ENCODE data around the gene PTPN6. TPM values are rescaled to one million over a fixed set of nuclear protein-coding genes. Genes with fewer than 3 reads are reported as not detected.

The PTPN6 gene
- 100 to 1,000 TPM; 141 to 390 (median 242) TPM for total RNA-seq
- polyA plus RNA-seq: 100 to 1,000 TPM; 210 to 387 TPM
- 140 reads per million, percentile 89 among the genes with 10 or more reads in this experiment for total RNA-seq

- Histone ChIP-seq H3K9me3 (ENCODE audit: control insufficient read depth in 2 of 3, low read length in 3 of 3) (no peaks in the 10 kb centered on the region), H3K36me3 (ENCODE audit: control insufficient read depth in 2 of 3, insufficient read depth in 3 of 3, low read length in 3 of 3) (peaks cover 0 to 39% (median 4%) of the 10 kb centered on the region in 3 experiments), H3K27me3 (ENCODE audit: control insufficient read depth in 2 of 2, insufficient read depth in 2 of 2, low read length in 2 of 2) (no peaks in the 10 kb centered on the region), H3K27ac (ENCODE audit: low read depth, low read length) (peak within 1 kb of the TSS; percentile 95), H3K4me3 (ENCODE audit: low read length) (peak within 1 kb of the TSS; percentile 92), H3K4me1 (ENCODE audit: control insufficient read depth in 2 of 2, insufficient read depth in 2 of 2, low read length in 2 of 2) (peaks cover 68 to 84% of the 10 kb centered on the region in 2 donors)
- H3K27ac Mint-ChIP-seq: peak within 1 kb of the TSS; percentile 96 to 100 (median 98)
- POLR2A ChIA-PET: interaction anchor here (0.6 to 21.6 kb wide), 12 partner anchors 7 to 159 kb away, joined by 3 to 1270 read pairs (median 8); partner anchors contain the start of genes ATN1, C12orf57, CDCA3 and EMG1
- peak within 1 kb of the TSS; percentile 93 to 100 (median 98) for H3K4me3 Mint-ChIP-seq
- ATAC-seq (peak; percentile 59), DNase-seq (peak in 8 of 9 donors; percentile 55 to 68 (median 60))
- H3K4me1 Mint-ChIP-seq: peaks cover 54 to 81% (median 72%) of the 10 kb centered on the region in 7 donors
- CTCF ChIA-PET: interaction anchor here (1.5 to 11.7 kb wide), 3 partner anchors 11 to 158 kb away, joined by 3 to 460 read pairs (median 7); partner anchors contain the start of gene C1RL
- H3K36me3 Mint-ChIP-seq: peaks cover 0 to 40% (median 6%) of the 10 kb centered on the region in 5 donors
- no peaks in the 10 kb centered on the region for H3K27me3 Mint-ChIP-seq
- intact Hi-C loops (cut with micrococcal nuclease): loop anchor here (5.0 to 10.0 kb wide), 4 partner anchors 39 to 459 kb away; partner anchors contain the start of genes CHD4 (in 1 of the 2), ENO2 (in 1 of the 2), MRPL51 (in 1 of the 2) and NCAPD2 (in 1 of the 2)
- H3K9me3 Mint-ChIP-seq: no peaks in the 10 kb centered on the region
Measured at GRCh38 chr12:6950811-6951540, at the start of gene PTPN6. TSS of gene PTPN6 (plus strand) at chr12:6951356. CDS start at chr12:6951513, 157 bp downstream.

- peaks cover 14 to 17% of the 10 kb centered on the region in 2 donors for H3K4me1 ChIP-seq (ENCODE audit: control insufficient read depth in 2 of 2, insufficient read depth in 2 of 2, low read length in 2 of 2)
- Mint-ChIP-seq H3K4me3 (no peak overlapping the region), H3K4me1 (peaks cover 0 to 13% (median 5%) of the 10 kb centered on the region in 7 donors), H3K27ac (no peak overlapping the region), H3K9me3 (no peaks in the 10 kb centered on the region), H3K36me3 (no peaks in the 10 kb centered on the region), H3K27me3 (no peaks in the 10 kb centered on the region)
- intact Hi-C loops (cut with micrococcal nuclease): loop anchor here in 1 of 2 donors (5.0 kb wide), 1 partner anchor 345 kb away; the partner anchor contains the start of gene IFFO1
- H3K9me3 ChIP-seq (ENCODE audit: control insufficient read depth in 2 of 3, low read length in 3 of 3): no peaks in the 10 kb centered on the region
- H3K27ac ChIP-seq (ENCODE audit: low read depth, low read length): no peak overlapping the region
- ChIA-PET CTCF (interaction anchor here (1.1 to 2.1 kb wide), 2 partner anchors 11 to 68 kb away, joined by 5 to 6 read pairs; no protein-coding TSS in a partner anchor), POLR2A (interaction anchor here (0.7 to 3.8 kb wide), 4 partner anchors 11 to 29 kb away, joined by 3 to 20 read pairs (median 7); partner anchors contain the start of genes ENO2 and SPSB2)
- DNase-seq (no peak), ATAC-seq (no peak)
- no peaks in the 10 kb centered on the region for H3K36me3 ChIP-seq (ENCODE audit: control insufficient read depth in 2 of 3, insufficient read depth in 3 of 3, low read length in 3 of 3)
- no peak overlapping the region for H3K4me3 ChIP-seq (ENCODE audit: low read length)
- H3K27me3 ChIP-seq (ENCODE audit: control insufficient read depth in 2 of 2, insufficient read depth in 2 of 2, low read length in 2 of 2): no peaks in the 10 kb centered on the region
Measured at GRCh38 chr12:6902448-6902847, 48.7 kb upstream of the PTPN6 start.

GRCh38 chr12:6903722-6904121, 47.4 kb upstream of the PTPN6 start:
- Histone ChIP-seq H3K36me3 (ENCODE audit: control insufficient read depth in 2 of 3, insufficient read depth in 3 of 3, low read length in 3 of 3) (no peaks in the 10 kb centered on the region), H3K27me3 (ENCODE audit: control insufficient read depth in 2 of 2, insufficient read depth in 2 of 2, low read length in 2 of 2) (no peaks in the 10 kb centered on the region), H3K4me3 (ENCODE audit: low read length) (no peak overlapping the region), H3K9me3 (ENCODE audit: control insufficient read depth in 2 of 3, low read length in 3 of 3) (no peaks in the 10 kb centered on the region), H3K4me1 (ENCODE audit: control insufficient read depth in 2 of 2, insufficient read depth in 2 of 2, low read length in 2 of 2) (peaks cover 14 to 17% of the 10 kb centered on the region in 2 donors), H3K27ac (ENCODE audit: low read depth, low read length) (peak overlapping the region; percentile 93)
- intact Hi-C loops (cut with micrococcal nuclease): loop anchor here (1.0 to 5.0 kb wide), 8 partner anchors 11 to 346 kb away; partner anchors contain the start of genes ENO2 (in 2 of the 2), SPSB2 (in 2 of the 2), USP5 (in 2 of the 2) and IFFO1 (in 1 of the 2)
- ChIA-PET POLR2A (interaction anchor here (1.1 to 3.8 kb wide), 3 partner anchors 10 to 31 kb away, joined by 3 to 20 read pairs (median 17); partner anchors contain the start of genes ENO2 and SPSB2), CTCF (interaction anchor here (0.6 to 2.1 kb wide), 2 partner anchors 69 to 768 kb away, joined by 5 read pairs; no protein-coding TSS in a partner anchor)
- peak overlapping the region in 1 of 10 donors; percentile 8 for H3K4me3 Mint-ChIP-seq
- H3K27me3 Mint-ChIP-seq: no peaks in the 10 kb centered on the region
- peak overlapping the region in 1 of 9 donors; percentile 78 for H3K27ac Mint-ChIP-seq
- no peak for DNase-seq
- H3K4me1 Mint-ChIP-seq: peaks cover 0 to 13% (median 5%) of the 10 kb centered on the region in 7 donors
- peaks cover 0 to 5% (median 0%) of the 10 kb centered on the region in 5 donors for H3K36me3 Mint-ChIP-seq
- H3K9me3 Mint-ChIP-seq: peaks cover 0 to 3% (median 0%) of the 10 kb centered on the region in 11 donors
- ATAC-seq: no peak

- peak within 1 kb of the TSS in 1 of 9 donors; percentile 78 for H3K27ac Mint-ChIP-seq
- peaks cover 0 to 3% (median 0%) of the 10 kb centered on the region in 11 donors for H3K9me3 Mint-ChIP-seq
- ChIA-PET POLR2A (interaction anchor here (0.6 to 3.8 kb wide), 11 partner anchors 9 to 64 kb away, joined by 3 to 20 read pairs (median 4); partner anchors contain the start of genes C12orf57, ENO2, RNU7-1 and SPSB2), CTCF (interaction anchor here (0.6 to 3.6 kb wide), 4 partner anchors 20 to 768 kb away, joined by 3 to 16 read pairs (median 7); partner anchors contain the start of gene SPSB2)
- intact Hi-C loops (cut with micrococcal nuclease): loop anchor here (1.0 to 5.0 kb wide), 8 partner anchors 10 to 347 kb away; partner anchors contain the start of genes ENO2 (in 2 of the 2), SPSB2 (in 2 of the 2), USP5 (in 2 of the 2) and IFFO1 (in 1 of the 2)
- peak; percentile 98 for ATAC-seq
- DNase-seq: peak; percentile 89 to 98 (median 95)
- Histone ChIP-seq H3K27me3 (ENCODE audit: control insufficient read depth in 2 of 2, insufficient read depth in 2 of 2, low read length in 2 of 2) (no peaks in the 10 kb centered on the region), H3K27ac (ENCODE audit: low read depth, low read length) (peak within 1 kb of the TSS; percentile 93), H3K36me3 (ENCODE audit: control insufficient read depth in 2 of 3, insufficient read depth in 3 of 3, low read length in 3 of 3) (no peaks in the 10 kb centered on the region), H3K9me3 (ENCODE audit: control insufficient read depth in 2 of 3, low read length in 3 of 3) (no peaks in the 10 kb centered on the region), H3K4me1 (ENCODE audit: control insufficient read depth in 2 of 2, insufficient read depth in 2 of 2, low read length in 2 of 2) (peaks cover 14 to 17% of the 10 kb centered on the region in 2 donors), H3K4me3 (ENCODE audit: low read length) (peak within 1 kb of the TSS; percentile 75)
- H3K4me1 Mint-ChIP-seq: peaks cover 0 to 10% (median 3%) of the 10 kb centered on the region in 7 donors
- peaks cover 0 to 5% (median 0%) of the 10 kb centered on the region in 5 donors for H3K36me3 Mint-ChIP-seq
- no peaks in the 10 kb centered on the region for H3K27me3 Mint-ChIP-seq
- H3K4me3 Mint-ChIP-seq: peak within 1 kb of the TSS in 1 of 10 donors; percentile 8
Measured at GRCh38 chr12:6904280-6905276, 46.6 kb upstream of the PTPN6 start, which contains the start of gene LRRC23. TSS of gene LRRC23 (plus strand) at chr12:6904822. CDS start at chr12:6905634, 812 bp downstream.

- ChIA-PET POLR2A (interaction anchor here (0.6 to 3.8 kb wide), 14 partner anchors 8 to 63 kb away, joined by 3 to 20 read pairs (median 4); partner anchors contain the start of genes C12orf57, ENO2, RNU7-1 and SPSB2), CTCF (interaction anchor here (0.8 to 3.6 kb wide), 3 partner anchors 19 to 34 kb away, joined by 4 to 16 read pairs (median 9); partner anchors contain the start of gene SPSB2)
- Histone ChIP-seq H3K4me1 (ENCODE audit: control insufficient read depth in 2 of 2, insufficient read depth in 2 of 2, low read length in 2 of 2) (peaks cover 14 to 17% of the 10 kb centered on the region in 2 donors), H3K4me3 (ENCODE audit: low read length) (peak overlapping the region; percentile 75), H3K36me3 (ENCODE audit: control insufficient read depth in 2 of 3, insufficient read depth in 3 of 3, low read length in 3 of 3) (no peaks in the 10 kb centered on the region), H3K9me3 (ENCODE audit: control insufficient read depth in 2 of 3, low read length in 3 of 3) (no peaks in the 10 kb centered on the region), H3K27ac (ENCODE audit: low read depth, low read length) (peak overlapping the region; percentile 93), H3K27me3 (ENCODE audit: control insufficient read depth in 2 of 2, insufficient read depth in 2 of 2, low read length in 2 of 2) (no peaks in the 10 kb centered on the region)
- H3K36me3 Mint-ChIP-seq: peaks cover 0 to 5% (median 0%) of the 10 kb centered on the region in 5 donors
- DNase-seq (no peak), ATAC-seq (no peak)
- H3K4me3 Mint-ChIP-seq: no peak overlapping the region
- H3K4me1 Mint-ChIP-seq: peaks cover 0 to 4% (median 0%) of the 10 kb centered on the region in 7 donors
- peaks cover 0 to 3% (median 0%) of the 10 kb centered on the region in 11 donors for H3K9me3 Mint-ChIP-seq
- H3K27ac Mint-ChIP-seq: no peak overlapping the region
- intact Hi-C loops (cut with micrococcal nuclease): no loop called here
- H3K27me3 Mint-ChIP-seq: no peaks in the 10 kb centered on the region
Measured at GRCh38 chr12:6905414-6906040, 45.6 kb upstream of the PTPN6 start.
